H1 (cell line): ENCODE data around the gene SF3B6. TPM values are rescaled to one million over a fixed set of nuclear protein-coding genes. Genes with fewer than 3 reads are reported as not detected.

Source experiments
- CTCF ChIA-PET: fragments of 300-600 bp; sonication (Branson Sonifier 250); formaldehyde crosslinking; loops from one replicate; lab custom pipeline; 2021; ENCODE audit not compliant: partially characterized antibody; lab: Charles Lee
- POLR2A ChIA-PET: fragments of 300-600 bp; sonication (Branson Sonifier 250); formaldehyde crosslinking; loops from one replicate; lab custom pipeline; 2021; ENCODE audit warnings: inconsistent platforms; ENCODE audit not compliant: partially characterized antibody; lab: Charles Lee
- DNase-seq, 2 experiments: peaks; one replicate each; pipeline versions ENCODE4 v3.0.0 to v3.0.0-alpha.2; 2010 to 2022; ENCODE audit warnings: low spot score in 2 of 2, low read depth in 1 of 2, mixed read lengths in 1 of 2
- FAIRE-seq: peaks from 2 replicates; lab custom pipeline; 2011; peaks lifted over from hg19 to GRCh38; lab: Jason Lieb, UNC
- H2AFZ ChIP-seq: 2 replicates; pipeline ENCODE4 v1.8.1; 2012; ENCODE audit warnings: low read length, inconsistent platforms
- H2AK5ac ChIP-seq: 2 replicates; pipeline ENCODE4 v1.6.1; 2013; ENCODE audit warnings: low read depth, low read length
- H2BK120ac ChIP-seq: replicated peaks from 2 replicates; pipeline ENCODE3; 2013; ENCODE audit warnings: low read depth, low read length, inconsistent platforms
- H2BK12ac ChIP-seq: 2 replicates; pipeline ENCODE4 v1.6.1; 2013; ENCODE audit warnings: low read depth, low read length
- H2BK15ac ChIP-seq: 2 replicates; pipeline ENCODE4 v1.6.1; 2013; ENCODE audit warnings: low read length
- H2BK20ac ChIP-seq: 2 replicates; pipeline ENCODE4 v1.6.1; 2013; ENCODE audit warnings: low read length
- H2BK5ac ChIP-seq: 2 replicates; pipeline ENCODE4 v1.6.1; 2013; ENCODE audit warnings: low read depth, low read length
- H3K14ac ChIP-seq: 2 replicates; pipeline ENCODE4 v1.6.1; 2013; ENCODE audit warnings: inconsistent platforms; ENCODE audit not compliant: insufficient read length
- H3K18ac ChIP-seq: 2 replicates; pipeline ENCODE4 v1.6.1; 2013; ENCODE audit warnings: low read length; ENCODE audit errors: extremely low read depth
- H3K23ac ChIP-seq: 2 replicates; pipeline ENCODE4 v1.6.1; 2013; ENCODE audit warnings: inconsistent platforms; ENCODE audit not compliant: insufficient read length
- H3K23me2 ChIP-seq: 2 replicates; pipeline ENCODE4 v1.6.1; 2013; ENCODE audit warnings: low read depth, low read length
- H3K27ac ChIP-seq: 2 replicates; pipeline ENCODE4 v1.6.1; 2011; ENCODE audit warnings: low read depth, low read length, inconsistent platforms
- H3K27me3 ChIP-seq, 4 experiments: replicated peaks in 1 of 4; 1 replicate in 1 of 4; 2 replicates in 3 of 4; pipeline versions ENCODE4 v1.6.1 to v1.8.1; 2011 to 2013; ENCODE audit warnings: low read length in 3 of 4, mild to moderate bottlenecking in 3 of 4, inconsistent platforms in 2 of 4, mixed read lengths in 2 of 4, moderate library complexity in 1 of 4; ENCODE audit not compliant: control insufficient read depth in 3 of 4, insufficient read depth in 3 of 4; ENCODE audit errors: extremely low read depth in 1 of 4
- H3K36me3 ChIP-seq, 4 experiments: 2 replicates each; pipeline versions ENCODE4 v1.6.1 to v1.8.1; 2011 to 2013; ENCODE audit warnings: mild to moderate bottlenecking in 4 of 4, low read length in 3 of 4, moderate library complexity in 2 of 4, control low read depth in 1 of 4, inconsistent platforms in 1 of 4; ENCODE audit not compliant: insufficient read depth in 4 of 4, control insufficient read depth in 2 of 4
- H3K4ac ChIP-seq: replicated peaks from 2 replicates; pipeline ENCODE3; 2013; ENCODE audit warnings: low read length, low read depth, mixed read lengths, inconsistent platforms; ENCODE audit not compliant: insufficient read length
- H3K4me1 ChIP-seq, 4 experiments: replicated peaks in 1 of 4; 1 replicate in 1 of 4; 2 replicates in 3 of 4; pipeline versions ENCODE4 v1.6.1 to v1.8.1; 2011 to 2013; ENCODE audit warnings: low read length in 3 of 4, inconsistent platforms in 2 of 4, mixed read lengths in 1 of 4; ENCODE audit not compliant: insufficient read depth in 4 of 4, control insufficient read depth in 3 of 4
- H3K4me2 ChIP-seq, 2 experiments: 2 replicates each; pipeline versions ENCODE4 v1.6.1 to v1.8.1; 2011 to 2013; ENCODE audit warnings: low read depth in 2 of 2, low read length in 2 of 2, control low read depth in 1 of 2, inconsistent platforms in 1 of 2, mild to moderate bottlenecking in 1 of 2; ENCODE audit not compliant: insufficient read depth in 1 of 2
- H3K4me3 ChIP-seq, 4 experiments: fragments of 200-600, 300-600 bp in 1 of 4; sonication (generic), shearing (Covaris generic), sonication (Bioruptor Twin) in 1 of 4; 2 replicates each; pipeline versions ENCODE4 v1.5.1 to v1.8.1; 2011 to 2016; ENCODE audit warnings: low read length in 4 of 4, low read depth in 3 of 4, control low read depth in 2 of 4, inconsistent platforms in 2 of 4, mild to moderate bottlenecking in 2 of 4, mixed read lengths in 1 of 4, moderate library complexity in 1 of 4; ENCODE audit not compliant: insufficient read depth in 2 of 4; ENCODE audit errors: extremely low read depth in 1 of 4
- H3K56ac ChIP-seq: replicated peaks from 2 replicates; pipeline ENCODE3; 2013; ENCODE audit warnings: low read depth, mild to moderate bottlenecking, mixed read lengths, low read length, inconsistent platforms; ENCODE audit not compliant: insufficient read length
- H3K79me1 ChIP-seq: 2 replicates; pipeline ENCODE4 v1.6.1; 2013; ENCODE audit warnings: low read depth, low read length, control low read depth
- H3K79me2 ChIP-seq, 2 experiments: 2 replicates each; pipeline versions ENCODE4 v1.6.1 to v1.8.1; 2012 to 2013; ENCODE audit warnings: low read length in 2 of 2, mild to moderate bottlenecking in 2 of 2, inconsistent platforms in 1 of 2; ENCODE audit not compliant: insufficient read depth in 2 of 2, control insufficient read depth in 1 of 2
- H3K9ac ChIP-seq, 4 experiments: replicated peaks in 1 of 4; 1 replicate in 1 of 4; 2 replicates in 3 of 4; pipeline versions ENCODE4 v1.6.1 to v1.8.1; 2011 to 2013; ENCODE audit warnings: low read depth in 3 of 4, low read length in 3 of 4, control low read depth in 2 of 4, mild to moderate bottlenecking in 2 of 4, moderate library complexity in 2 of 4, inconsistent platforms in 1 of 4; ENCODE audit errors: extremely low read depth in 1 of 4
- H3K9me3 ChIP-seq, 2 experiments: 2 replicates each; pipeline versions ENCODE4 v1.6.1 to v1.8.1; 2012 to 2013; ENCODE audit warnings: mild to moderate bottlenecking in 2 of 2, moderate library complexity in 2 of 2, control low read depth in 1 of 2, inconsistent platforms in 1 of 2, low read depth in 1 of 2, low read length in 1 of 2, mixed read lengths in 1 of 2; ENCODE audit not compliant: insufficient read depth in 2 of 2
- H4K20me1 ChIP-seq, 2 experiments: replicated peaks in 1 of 2; 2 replicates each; pipeline versions ENCODE3 to v1.8.1; 2011 to 2013; ENCODE audit warnings: inconsistent platforms in 2 of 2, low read length in 2 of 2, mild to moderate bottlenecking in 1 of 2; ENCODE audit not compliant: insufficient read depth in 2 of 2, control insufficient read depth in 1 of 2
- H4K5ac ChIP-seq: 2 replicates; pipeline ENCODE4 v1.6.1; 2013; ENCODE audit warnings: low read length, low read depth, mixed read lengths, inconsistent platforms; ENCODE audit not compliant: insufficient read length
- H4K8ac ChIP-seq: 2 replicates; pipeline ENCODE4 v1.8.0; 2013; ENCODE audit warnings: mild to moderate bottlenecking, moderate library complexity, low read length, inconsistent platforms; ENCODE audit not compliant: insufficient read depth; ENCODE audit errors: extremely low read depth
- H4K91ac ChIP-seq: replicated peaks from 2 replicates; pipeline ENCODE3; 2013; ENCODE audit warnings: low read length, mixed read lengths, inconsistent platforms; ENCODE audit not compliant: insufficient read length
- EGR1 ChIP-seq: IDR thresholded peaks from 2 replicates; pipeline ENCODE4 v1.6.1; 2011; ENCODE audit warnings: low read depth, low read length, borderline replicate concordance
- HDAC6 ChIP-seq: IDR thresholded peaks from one replicate; pipeline ENCODE4 v1.7.1; 2012; ENCODE audit warnings: low read depth, mild to moderate bottlenecking, inconsistent platforms, low read length, moderate library complexity
- RAD21 ChIP-seq, 2 experiments: IDR thresholded peaks in 1 of 2; conservative IDR thresholded peaks in 1 of 2; 2 replicates each; pipeline ENCODE4 v1.6.1; 2011; ENCODE audit warnings: low read depth in 2 of 2, low read length in 2 of 2, improper control_type of control experiment in 1 of 2, inconsistent platforms in 1 of 2, mild to moderate bottlenecking in 1 of 2, moderate library complexity in 1 of 2
- RBBP5 ChIP-seq: IDR thresholded peaks from 2 replicates; pipeline ENCODE4 v1.7.1; 2012; ENCODE audit warnings: low read depth, mild to moderate bottlenecking, inconsistent platforms, low read length, moderate library complexity, borderline replicate concordance
- SIX5 ChIP-seq: IDR thresholded peaks from 2 replicates; pipeline ENCODE4 v1.6.1; 2011; ENCODE audit warnings: mild to moderate bottlenecking, low read depth, low read length
- SP4 ChIP-seq: IDR thresholded peaks from 2 replicates; pipeline ENCODE4 v1.6.1; 2012; ENCODE audit warnings: low read length, inconsistent platforms
- SRF ChIP-seq: IDR thresholded peaks from 2 replicates; pipeline ENCODE4 v1.6.1; 2011; ENCODE audit warnings: mild to moderate bottlenecking, low read depth, low read length, moderate library complexity
- ZNF274 ChIP-seq: IDR thresholded peaks from 2 replicates; pipeline ENCODE4 v1.7.0; 2012; ENCODE audit warnings: low read length, borderline replicate concordance; ENCODE audit errors: extremely low read depth
- WGBS, 2 experiments: shearing (Covaris generic) in 1 of 2; methylation state at CpG; one replicate each; pipeline versions ENCODE4 v1.1.6 to v1.1.7; 2013 to 2015; ENCODE audit warnings: low lambda C conversion rate in 2 of 2, mixed read lengths in 2 of 2, inconsistent platforms in 1 of 2, low coverage in 1 of 2, missing lambda C conversion rate in 1 of 2; ENCODE audit not compliant: insufficient replicate concordance in 2 of 2, insufficient coverage in 1 of 2, insufficient read length in 1 of 2; ENCODE audit errors: extremely low coverage in 1 of 2, missing lambda C conversion rate in 1 of 2; 5-methylcytosine and 5-hydroxymethylcytosine counted together
- polyA plus RNA-seq, 7 experiments: library from polyadenylated mRNA; depleted of rRNA in 3 of 7; stranded (reverse) in 5 of 7; unstranded in 2 of 7; fragments of >200 nt in 5 of 7; fragments of 200-250 nt in 2 of 7; gene quantifications; 1 replicate in 5 of 7; 2 replicates in 1 of 7; 4 replicates in 1 of 7; pipeline versions ENCODE4 v1.2.1 to v1.2.3, GENCODE V29; 2011 to 2013; ENCODE audit warnings: missing spikeins in 2 of 7, mixed read lengths in 2 of 7
- total RNA-seq: library from RNA; stranded (reverse); fragmentation: NEBNext Ultra II Directional; extraction: Animal tissue kit (Norgen Biotek cat#: 25700); gene quantifications from 2 replicates; pipeline ENCODE4 v1.2.1, GENCODE V29; 2021
- TF ChIP-seq, protein P1 (sequence below): IDR thresholded peaks from 2 replicates; pipeline ENCODE4 v1.6.1; 2011; ENCODE audit warnings: low read depth, mild to moderate bottlenecking, low read length; ENCODE audit not compliant: insufficient read depth

SF3B6 gene
- total and polyA plus RNA-seq, 2 of the 8 experiments (the other 6 are each of a cell fraction or from before 2014, with no cell fraction given): 126 to 155 TPM

- no peak overlapping the region for H4K91ac ChIP-seq
- H3K4me3 ChIP-seq: peak overlapping the region in 3 of 4 experiments; percentile 78 to 95 (median 91); a peak in 4 of 8 replicates
- 81% methylated on average over 11 of the region's 11 CpGs; no CpG with 5 or more reads in 1 of the 2 experiments for WGBS, 2 experiments
- no peak overlapping the region for H3K56ac ChIP-seq
- CTCF ChIA-PET: interaction anchor here (1.7 to 4.8 kb wide), 2 partner anchors 13 to 15 kb away, joined by 4 to 23 read pairs; no protein-coding TSS in a partner anchor
- H3K9me3 ChIP-seq: no peaks in the 10 kb centered on the region
- H3K36me3 ChIP-seq: no peaks in the 10 kb centered on the region
- H3K4ac ChIP-seq: no peak overlapping the region
- no peak overlapping the region for H3K27ac ChIP-seq
- H2BK12ac ChIP-seq: no peak overlapping the region
- H3K79me1 ChIP-seq: peaks cover 2% of the 10 kb centered on the region; the same call in 1 of the 2 replicates
- no peak overlapping the region for H3K18ac ChIP-seq
- DNase-seq (no peak), FAIRE-seq (no peak)
- no peak overlapping the region for H3K9ac ChIP-seq
- H3K23me2 ChIP-seq: peaks cover 5% of the 10 kb centered on the region; the same call in 1 of the 2 replicates
- no peaks in the 10 kb centered on the region for H3K27me3 ChIP-seq
- no peak overlapping the region for H2BK20ac ChIP-seq
- no peak overlapping the region for H2BK15ac ChIP-seq
- peaks cover 5 to 12% (median 6%) of the 10 kb centered on the region in 4 experiments; a peak in 5 of 7 replicates for H3K4me1 ChIP-seq
- H3K14ac ChIP-seq: no peak overlapping the region
- no peak overlapping the region for H2AFZ ChIP-seq
- no peak overlapping the region for H2BK5ac ChIP-seq
- TF ChIP-seq, protein P1, sequence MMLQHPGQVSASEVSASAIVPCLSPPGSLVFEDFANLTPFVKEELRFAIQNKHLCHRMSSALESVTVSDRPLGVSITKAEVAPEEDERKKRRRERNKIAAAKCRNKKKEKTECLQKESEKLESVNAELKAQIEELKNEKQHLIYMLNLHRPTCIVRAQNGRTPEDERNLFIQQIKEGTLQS: no peak
- no peak for TF ChIP-seq SP4
- TF ChIP-seq SRF: no peak
- TF ChIP-seq RAD21 (IDR thresholded peaks at IDR 0.05 in 1 of 2, conservative IDR thresholded peaks at IDR 0.05 in 1 of 2; ENCODE audit: low read depth in 2 of 2, low read length in 2 of 2): no peak
- TF ChIP-seq ZNF274: no peak
- no peak for TF ChIP-seq RBBP5
- no peak for TF ChIP-seq HDAC6
- TF ChIP-seq SIX5: no peak
- TF ChIP-seq EGR1: no peak
- TF ChIP-seq, all 59 proteins: peak for 0
- H3K79me2 ChIP-seq: peaks cover 0 to 43% of the 10 kb centered on the region in 2 experiments; a peak in 3 of 4 replicates
- H4K5ac ChIP-seq: no peak overlapping the region
- no peaks in the 10 kb centered on the region for H4K20me1 ChIP-seq
- H2AK5ac ChIP-seq: no peak overlapping the region
- H3K4me2 ChIP-seq: peak overlapping the region; percentile 29 to 73
- no peak overlapping the region for H3K23ac ChIP-seq
- no peak overlapping the region for H4K8ac ChIP-seq
- H2BK120ac ChIP-seq: no peak overlapping the region
- POLR2A ChIA-PET: interaction anchor here (0.7 to 2.4 kb wide), 3 partner anchors 10 to 38 kb away, joined by 3 to 13 read pairs (median 3); no protein-coding TSS in a partner anchor
Observed at GRCh38 chr2:24045511-24046508, 30.3 kb downstream of the SF3B6 start.
